ENCODE measurements around the gene TXNRD1.
"Not testable (repeated sequence)": the region's sequence is repeated elsewhere in the genome, so short reads cannot be mapped to it uniquely, and the experiment has no call there.

Gene TXNRD1

DNA sequence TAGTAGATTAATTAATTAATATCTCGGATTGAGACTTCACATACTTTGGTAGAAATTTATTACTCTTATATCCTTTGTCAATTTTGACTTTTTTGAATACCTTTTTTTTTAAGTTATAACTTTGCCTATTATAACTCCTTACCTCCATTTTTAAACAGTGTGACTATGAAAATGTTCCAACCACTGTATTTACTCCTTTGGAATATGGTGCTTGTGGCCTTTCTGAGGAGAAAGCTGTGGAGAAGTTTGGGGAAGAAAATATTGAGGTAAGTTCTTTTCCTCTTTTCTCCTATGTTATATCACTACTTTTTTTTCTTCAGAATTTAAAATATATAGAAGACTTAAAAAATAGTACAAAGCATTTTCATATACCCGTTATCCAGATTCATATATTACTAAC, 115.8 kb downstream of the TXNRD1 start:
- DNase-seq: no peak

DNA sequence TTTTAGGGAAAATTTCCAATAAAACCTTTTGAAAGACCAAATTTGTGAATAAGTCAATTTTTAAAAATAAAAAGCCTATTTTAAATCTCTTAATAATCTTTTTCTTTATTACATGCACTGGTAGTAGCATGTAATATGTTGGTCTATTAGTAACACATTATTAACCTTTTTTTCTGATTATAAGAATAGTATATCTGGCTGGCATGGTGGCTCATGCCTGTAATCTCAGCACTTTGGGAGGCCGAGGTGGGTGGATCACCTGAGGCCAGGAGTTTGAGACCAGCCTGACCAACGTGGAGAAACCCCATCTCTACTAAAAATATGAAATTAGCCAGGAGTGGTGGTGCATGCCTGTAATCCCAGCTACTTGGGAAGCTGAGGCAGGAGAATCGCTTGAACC, 116.7 kb downstream of the TXNRD1 start:
- DNase-seq: not testable (repeated sequence)

DNA sequence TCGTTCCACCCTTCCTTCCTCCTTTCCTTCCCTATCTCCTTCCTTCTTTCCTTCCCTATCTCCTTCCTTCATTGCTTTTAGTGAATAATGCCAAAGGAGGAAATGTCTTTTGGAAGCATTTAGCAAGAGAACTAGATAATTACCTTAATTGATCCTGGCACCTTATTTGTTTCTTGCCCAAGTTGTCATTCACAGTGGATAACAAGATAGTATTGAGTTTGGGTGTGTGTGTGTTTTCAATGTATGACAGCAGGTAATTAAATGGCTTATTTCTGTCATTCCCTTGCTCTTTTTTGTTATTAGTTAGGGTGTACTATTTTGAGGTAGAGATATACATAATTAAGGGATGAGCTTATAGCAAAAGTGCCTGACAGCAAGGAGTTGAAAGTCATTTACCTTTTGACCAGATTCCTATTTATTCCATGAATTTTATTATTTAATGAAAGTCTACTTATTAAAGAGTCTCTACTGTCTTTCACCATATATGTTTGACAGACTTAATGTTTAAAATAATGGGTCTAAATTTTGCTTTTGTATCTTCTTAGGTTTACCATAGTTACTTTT, 118.2 kb downstream of the TXNRD1 start:
- DNase-seq: no peak

DNA sequence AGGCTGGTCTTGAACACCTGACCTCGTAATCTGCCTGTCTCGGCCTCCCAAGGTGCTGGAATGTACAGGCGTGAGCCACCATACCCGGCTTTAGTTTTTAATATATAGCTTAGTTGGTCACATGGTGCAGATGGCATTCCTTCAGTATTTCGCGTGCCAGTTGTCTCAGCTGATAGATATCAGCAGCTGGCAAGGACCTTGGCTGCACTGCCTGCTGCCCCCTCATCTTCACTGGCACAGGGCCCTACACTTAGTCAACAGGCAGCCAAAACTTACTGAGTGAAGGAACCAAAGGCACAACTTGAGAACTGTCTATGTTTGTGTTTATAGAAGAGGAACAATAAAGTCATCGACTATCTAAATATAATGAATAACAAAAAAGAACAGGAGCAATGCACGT, 119.0 kb downstream of the TXNRD1 start:
- no peak for DNase-seq

DNA sequence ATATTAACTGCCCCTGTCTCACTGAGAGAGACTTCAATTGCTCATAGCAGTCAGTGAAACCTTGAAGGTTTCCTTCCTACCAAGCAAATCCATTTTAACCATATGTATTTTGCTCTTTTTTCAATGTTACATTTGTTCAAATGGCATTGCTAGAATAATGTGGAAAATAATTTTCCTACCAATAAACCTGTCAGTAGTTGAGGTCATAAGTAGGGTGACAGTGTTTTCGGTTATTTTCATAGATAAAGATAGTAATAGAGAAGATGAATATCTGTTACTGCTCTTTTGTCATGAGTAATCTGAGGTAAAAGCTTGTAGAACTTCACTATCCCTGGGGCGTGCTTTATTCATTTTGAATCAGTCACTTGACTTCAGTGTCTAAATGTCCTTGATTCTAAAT, 120.5 kb downstream of the TXNRD1 start:
- DNase-seq: no peak

DNA sequence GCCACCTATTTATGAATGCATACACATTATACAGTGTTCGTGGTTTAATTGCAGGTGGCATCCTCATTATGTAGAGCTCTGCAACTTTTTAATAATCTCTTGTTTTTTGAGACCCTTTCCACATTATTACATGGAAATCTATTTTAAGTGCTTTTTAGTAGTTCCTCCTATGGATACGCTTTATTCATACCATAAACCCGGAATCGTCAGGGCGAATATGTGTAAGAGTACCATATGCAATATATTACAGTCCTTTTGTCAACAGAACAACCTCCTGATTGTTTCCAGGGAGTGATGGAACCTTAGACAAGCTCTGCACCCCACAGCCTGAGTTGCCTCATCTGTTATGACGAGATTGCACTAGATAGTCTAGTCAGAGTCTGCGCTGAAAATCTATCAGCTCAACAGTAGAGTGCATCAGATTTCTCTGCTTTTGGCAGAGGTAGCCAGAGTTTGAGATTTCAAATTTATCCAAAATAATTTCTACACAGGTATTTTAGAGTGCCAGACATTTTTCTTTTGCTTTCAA, 121.5 kb downstream of the TXNRD1 start:
- no peak for DNase-seq

DNA sequence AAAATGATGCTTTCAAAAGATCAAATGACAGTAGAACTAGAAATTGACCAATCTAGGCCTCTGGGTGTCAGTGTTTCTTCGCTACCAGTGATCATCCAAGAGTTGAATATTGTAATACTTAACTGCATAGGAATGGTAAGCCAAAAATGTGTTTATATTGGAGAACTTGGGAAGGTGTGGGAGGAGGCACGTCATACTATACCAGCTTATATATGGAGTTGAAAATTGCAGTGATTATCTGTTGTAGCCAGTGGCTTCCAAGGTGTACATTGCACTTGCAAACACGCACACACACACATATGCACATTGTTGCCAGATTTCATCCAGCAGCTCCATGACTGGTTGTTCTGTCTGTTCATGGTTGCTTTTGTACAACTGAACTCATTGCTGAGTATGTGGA, 124.1 kb downstream of the TXNRD1 start:
- DNase-seq: no peak

DNA sequence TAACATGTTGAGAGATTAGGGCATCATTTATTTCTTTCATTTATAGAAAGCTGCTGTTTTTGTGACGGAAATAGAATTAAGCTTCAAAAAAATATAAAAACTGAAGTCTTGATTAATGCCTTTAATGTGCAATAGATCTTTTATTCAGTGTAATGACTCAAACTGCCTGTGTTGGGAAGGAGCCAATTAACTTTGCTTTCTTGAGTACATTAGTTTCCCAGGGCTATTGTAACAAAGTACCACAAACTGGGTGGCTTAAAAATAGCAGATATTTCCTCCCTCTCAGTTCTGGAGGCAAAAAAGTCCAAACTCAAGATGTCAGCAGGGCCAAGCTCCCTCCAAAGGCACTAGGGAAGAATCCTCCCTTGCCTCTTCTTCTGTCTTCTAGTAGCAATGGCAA, 124.6 kb downstream of the TXNRD1 start:
- no peak for DNase-seq

DNA sequence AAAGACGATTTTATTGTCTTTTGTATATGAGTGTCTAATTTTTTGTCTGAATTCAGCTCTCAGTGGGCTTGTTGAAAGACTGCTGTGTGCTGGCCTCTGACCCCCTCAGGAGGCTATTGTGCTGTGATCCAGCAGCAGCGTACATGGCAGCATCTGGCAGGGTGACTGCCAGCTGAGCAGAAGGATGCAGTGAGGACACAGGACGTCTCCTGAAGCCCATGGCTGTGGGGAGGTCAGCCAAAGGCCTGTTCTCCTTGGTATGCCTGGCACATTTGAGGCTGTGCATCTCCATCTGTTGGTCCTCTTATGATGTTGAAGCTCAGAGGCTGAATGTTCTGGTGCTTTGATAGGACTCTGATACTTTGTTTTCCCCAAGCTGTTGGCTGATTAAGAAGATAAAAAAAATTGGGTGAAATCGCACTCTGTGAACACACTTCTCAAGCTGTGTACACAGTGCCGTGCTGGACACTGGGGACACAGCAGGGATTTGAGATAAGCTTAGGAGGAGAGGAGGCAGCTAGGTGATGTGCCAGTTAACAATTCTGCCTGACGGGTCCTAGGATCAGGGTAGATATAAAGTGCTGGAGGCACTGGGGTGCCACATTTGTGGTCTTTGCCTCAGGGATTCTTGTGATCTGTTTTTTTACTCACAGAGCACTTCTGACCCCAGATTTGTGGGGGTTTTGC, 125.5 kb downstream of the TXNRD1 start:
- DNase-seq: no peak

DNA sequence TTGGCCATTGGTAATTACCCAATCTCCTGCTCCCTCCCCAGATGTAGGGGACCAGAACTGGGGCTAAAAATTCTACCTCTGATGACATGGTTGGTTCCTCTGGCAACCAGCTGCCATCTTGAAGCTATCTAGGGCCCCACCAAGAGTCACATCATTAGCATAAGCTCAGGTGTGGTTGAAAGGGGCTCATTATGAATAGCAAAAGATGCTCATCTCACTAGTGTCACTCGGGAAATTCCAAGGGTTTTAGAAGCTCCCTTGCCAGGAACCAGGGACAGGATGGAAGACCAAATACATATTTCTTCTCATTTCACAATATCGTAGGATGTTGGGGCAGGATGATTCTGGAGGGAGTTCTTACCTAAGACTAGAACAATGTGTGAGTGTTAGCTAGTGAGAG, 126.6 kb downstream of the TXNRD1 start:
- DNase-seq: no peak

DNA sequence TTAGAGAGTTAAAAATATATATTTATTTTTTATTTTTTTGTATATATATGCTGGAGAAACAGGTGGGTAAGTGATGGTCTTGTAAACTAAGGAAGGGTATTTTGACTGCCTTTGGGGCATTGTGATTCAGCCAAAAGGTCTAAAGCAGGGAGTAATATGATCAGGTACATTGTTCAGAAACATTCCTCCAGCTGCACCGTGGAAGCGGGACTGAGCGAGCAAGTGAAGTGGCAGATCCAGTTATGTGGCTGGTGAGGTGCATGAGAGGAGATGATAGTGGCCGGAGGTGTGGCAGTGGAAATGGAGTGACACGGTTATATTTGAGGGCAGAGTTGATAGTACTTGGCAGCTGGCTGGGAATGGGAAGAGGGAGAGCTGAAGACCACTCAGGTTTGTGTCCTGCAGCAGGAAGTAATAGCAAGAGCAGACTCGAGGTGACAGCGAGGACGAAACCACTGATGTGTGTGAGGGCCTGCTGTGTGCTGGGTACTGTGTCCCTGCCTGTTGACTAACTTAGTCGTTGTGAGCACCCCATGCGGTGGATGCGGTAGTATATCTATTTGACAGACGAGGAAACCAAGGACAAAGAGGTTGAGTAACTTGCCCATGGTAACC, 127.2 kb downstream of the TXNRD1 start:
- DNase-seq: no peak

DNA sequence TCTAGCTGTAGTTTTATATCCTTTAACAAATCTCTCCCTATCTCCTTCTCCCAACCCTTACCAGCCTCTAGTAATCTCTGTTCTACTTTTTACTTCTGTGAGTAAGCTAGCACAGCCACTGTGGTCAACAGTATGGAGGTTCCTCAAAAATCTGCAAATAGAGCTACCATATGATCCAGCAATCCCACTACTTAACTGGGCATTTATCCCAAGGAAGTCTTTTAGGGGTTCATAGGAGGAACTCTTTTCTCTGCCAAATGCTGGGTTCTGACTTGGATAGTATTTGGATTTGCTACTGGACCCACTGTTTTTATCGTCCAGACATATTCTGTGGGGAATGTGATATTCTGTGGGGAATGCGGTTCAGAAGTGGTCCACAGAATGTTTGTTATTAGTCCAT, 129.1 kb downstream of the TXNRD1 start:
- no peak for DNase-seq

DNA sequence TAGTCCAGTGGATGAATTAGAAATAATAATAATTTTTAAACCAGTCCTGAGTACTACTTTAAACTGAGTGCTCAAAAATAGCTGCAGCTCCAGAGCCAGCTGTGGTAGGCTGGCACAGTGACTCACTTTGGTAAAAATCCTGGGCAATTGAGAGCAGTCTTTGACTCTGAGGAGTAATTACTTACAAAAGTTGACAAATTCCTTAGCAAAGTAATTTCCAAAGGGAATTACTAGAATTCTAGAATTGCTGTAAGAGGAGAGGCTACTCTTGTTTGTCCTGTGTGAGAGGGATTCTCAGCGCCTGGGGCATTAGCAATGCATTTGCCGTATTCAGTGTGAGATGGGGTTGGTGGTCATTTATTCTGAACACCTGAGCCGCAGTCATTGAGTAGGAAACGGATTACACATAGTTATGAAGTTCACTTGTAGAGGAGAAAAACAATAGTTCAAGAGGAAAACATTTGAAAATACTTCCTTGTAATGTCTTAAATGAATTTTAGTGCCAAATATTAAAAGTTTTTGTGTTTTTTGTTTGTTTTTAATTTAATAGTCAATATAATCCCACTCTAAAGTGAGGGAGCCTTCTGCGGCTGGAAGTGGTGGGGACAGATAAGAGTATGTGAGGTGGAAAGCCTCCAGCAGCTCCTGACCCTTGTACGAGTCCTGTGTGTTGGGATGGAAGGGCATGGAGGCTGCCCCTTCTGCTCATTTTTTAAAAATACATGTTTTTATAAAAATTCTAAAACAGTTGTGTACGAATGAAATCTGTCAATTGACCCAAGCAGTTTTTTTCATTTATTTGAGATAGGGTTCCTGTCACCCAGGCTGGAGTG, 129.9 kb downstream of the TXNRD1 start:
- DNase-seq: no peak

DNA sequence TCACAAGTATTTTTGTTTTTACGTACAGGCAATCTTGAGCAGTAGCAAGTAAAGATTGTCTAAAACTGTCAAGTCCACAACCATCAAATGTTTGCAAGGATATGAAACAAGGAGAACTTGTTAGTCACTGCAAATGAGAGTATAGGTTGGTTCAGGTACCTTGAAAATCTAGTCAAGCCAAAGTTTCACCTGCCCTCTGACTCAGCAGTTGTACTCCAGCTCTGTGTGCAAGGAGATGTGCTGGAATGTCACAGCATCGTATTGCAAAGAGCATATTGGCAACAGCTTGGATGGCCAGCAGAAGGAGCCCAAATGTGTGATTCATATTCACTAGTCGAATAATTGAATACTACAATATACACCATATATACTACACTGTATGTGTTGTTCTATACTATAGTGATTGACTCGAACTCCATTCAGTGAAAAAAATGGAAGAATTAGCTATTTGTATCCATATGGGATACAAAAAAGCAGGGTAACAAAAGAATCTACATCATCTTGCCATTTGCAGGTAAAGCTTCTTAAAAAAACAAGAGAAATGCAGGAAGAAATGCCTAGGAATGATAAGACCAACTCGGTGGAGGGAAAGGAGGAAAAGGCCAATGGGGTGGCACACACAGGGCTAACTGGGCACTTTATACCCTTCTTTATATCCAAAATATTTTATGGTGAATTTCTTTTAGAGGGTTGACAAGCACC, 131.9 kb downstream of the TXNRD1 start:
- no peak for DNase-seq

DNA sequence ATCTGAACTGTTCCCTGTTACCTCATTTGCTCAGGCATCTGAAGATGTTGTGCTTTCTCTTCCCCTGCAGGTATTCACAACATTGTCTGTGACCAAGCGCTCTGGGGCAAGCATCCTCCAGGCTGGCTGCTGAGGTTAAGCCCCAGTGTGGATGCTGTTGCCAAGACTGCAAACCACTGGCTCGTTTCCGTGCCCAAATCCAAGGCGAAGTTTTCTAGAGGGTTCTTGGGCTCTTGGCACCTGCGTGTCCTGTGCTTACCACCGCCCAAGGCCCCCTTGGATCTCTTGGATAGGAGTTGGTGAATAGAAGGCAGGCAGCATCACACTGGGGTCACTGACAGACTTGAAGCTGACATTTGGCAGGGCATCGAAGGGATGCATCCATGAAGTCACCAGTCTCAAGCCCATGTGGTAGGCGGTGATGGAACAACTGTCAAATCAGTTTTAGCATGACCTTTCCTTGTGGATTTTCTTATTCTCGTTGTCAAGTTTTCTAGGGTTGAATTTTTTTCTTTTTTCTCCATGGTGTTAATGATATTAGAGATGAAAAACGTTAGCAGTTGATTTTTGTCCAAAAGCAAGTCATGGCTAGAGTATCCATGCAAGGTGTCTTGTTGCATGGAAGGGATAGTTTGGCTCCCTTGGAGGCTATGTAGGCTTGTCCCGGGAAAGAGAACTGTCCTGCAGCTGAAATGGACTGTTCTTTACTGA, 132.9 kb downstream of the TXNRD1 start:
- DNase-seq: no peak

DNA sequence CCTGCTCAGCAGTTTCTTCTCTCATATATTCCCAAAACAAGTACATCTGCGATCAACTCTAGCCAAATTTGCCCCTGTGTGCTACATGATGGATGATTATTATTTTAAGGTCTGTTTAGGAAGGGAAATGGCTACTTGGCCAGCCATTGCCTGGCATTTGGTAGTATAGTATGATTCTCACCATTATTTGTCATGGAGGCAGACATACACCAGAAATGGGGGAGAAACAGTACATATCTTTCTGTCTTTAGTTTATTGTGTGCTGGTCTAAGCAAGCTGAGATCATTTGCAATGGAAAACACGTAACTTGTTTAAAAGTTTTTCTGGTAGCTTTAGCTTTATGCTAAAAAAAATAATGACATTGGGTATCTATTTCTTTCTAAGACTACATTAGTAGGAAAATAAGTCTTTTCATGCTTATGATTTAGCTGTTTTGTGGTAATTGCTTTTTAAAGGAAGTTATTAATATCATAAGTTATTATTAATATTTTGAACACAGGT, 133.5 kb downstream of the TXNRD1 start:
- no peak for DNase-seq

DNA sequence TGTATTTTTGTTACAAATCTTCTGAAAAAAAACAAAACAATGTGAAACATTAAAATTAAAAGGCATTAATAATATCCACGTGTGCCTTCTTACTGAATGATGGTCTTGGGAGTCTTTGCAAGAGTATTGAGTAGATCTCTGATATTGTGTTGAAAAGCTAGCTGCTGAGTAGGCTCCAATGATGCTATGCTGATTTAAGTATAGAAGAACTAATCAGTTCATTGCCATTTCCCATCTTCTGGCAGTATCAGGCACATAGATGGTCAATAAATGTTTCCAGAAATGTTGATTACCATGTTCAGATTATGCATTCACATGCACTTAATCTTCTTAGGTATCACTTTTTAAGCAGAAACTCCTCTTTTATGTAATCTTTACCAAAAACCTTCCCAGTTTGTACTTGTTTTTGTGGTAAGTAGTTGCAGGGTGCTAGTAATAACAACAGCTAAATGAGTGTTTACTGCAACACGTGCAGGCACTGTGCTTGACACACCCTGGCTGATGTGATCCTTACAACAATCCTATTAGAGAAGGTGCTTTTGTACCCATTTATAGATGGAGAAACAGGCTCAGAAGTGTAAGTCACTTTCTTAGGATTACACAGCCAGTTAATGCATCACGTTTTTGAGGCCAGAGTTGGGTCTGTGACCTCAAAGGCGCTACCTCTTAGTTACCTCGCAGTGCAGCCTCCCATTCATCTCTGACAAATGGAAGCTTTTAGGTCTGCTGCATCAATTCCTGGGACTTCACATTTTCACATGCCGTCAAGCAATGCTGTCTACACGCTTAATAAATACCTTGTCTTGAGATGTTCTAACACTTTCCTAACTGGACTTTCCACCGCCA, 134.9 kb downstream of the TXNRD1 start:
- DNase-seq: no peak

DNA sequence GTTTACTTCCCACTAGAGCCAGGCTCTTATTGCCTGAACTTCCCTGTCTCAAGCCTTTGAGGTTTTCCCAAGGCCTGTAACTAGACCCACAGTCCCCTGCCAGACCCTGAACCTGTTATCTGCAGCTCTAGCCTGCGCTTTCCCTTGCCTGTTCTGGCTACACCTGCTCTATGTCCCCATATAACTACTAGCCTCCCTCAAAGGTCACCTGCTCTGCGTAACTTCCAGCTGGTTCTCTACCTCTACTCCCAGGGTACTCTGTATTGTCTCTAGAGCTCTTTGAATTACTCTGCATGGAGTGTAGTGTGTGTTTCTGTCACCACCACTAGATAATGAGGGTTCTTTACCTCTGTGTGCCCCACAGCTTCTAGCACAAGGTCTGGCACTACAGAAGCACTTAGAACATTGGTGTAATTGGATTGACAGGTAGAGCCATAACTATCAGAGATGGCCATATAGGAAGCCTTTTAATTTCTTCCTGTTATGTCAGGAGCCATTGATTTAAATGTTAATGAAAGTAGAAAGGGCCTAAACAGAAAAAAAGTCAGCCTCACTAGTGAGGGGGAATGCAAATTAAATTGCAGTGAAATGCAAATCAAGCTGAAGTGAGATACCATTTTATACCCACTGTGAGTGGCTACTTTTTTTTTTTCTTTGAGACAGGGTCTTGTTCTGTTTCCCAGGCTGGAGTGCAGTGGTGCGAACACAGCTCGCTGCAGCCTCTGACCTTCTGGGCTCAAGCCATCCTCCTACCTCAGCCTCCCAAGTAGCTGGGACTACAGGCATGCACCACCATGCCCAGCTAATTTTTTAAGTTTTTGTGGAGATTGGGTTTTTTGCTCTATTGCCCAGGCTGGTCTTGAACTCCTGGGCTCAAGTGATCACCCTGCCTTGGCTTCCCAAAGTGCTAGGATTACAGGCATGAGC, 135.7 kb downstream of the TXNRD1 start:
- DNase-seq: no peak

DNA sequence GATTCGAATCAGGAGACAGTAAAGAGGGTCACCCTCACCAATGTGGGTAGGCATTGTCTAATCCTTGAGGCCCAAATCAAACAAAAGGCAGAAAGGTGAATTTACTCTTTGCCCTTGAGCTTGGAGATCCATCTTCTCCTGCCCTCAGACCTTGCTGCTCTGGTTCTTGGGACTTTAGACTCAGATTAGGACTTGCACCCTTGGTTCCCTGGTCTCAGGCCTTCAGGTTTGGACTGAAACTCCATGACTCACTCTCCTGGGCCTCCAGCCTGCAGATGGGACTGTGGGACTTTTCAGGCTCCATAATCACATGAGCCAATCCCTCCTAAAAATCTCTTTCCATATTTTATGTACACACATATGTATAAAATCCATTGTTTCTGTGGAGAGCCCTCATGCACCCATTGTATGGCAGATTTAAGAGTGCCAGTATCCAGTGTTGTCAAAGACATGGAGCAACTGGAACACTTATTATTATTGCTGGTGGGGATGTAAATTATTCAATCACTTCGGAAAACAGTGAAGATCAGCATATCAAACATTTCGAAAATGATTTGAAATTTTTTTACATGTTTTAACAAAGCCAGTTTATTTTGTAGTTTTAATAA, 136.6 kb downstream of the TXNRD1 start:
- DNase-seq: no peak
